Smooth muscle cell (in vitro differentiated cells): ENCODE results near the gene ATP4A. TPM values are rescaled to one million over a fixed set of nuclear protein-coding genes. Genes with fewer than 3 reads are reported as not detected.

Experiments
- polyA plus RNA-seq: library from polyadenylated mRNA; unstranded; fragments of >200 nt; fragmentation: Nextera tagmentation; extraction: Ambion mirVana; gene quantifications from 2 replicates; pipeline ENCODE4 v1.2.1, GENCODE V29; 2016
- total RNA-seq: library from RNA; depleted of rRNA; stranded (reverse); fragments of >200 nt; gene quantifications from 2 replicates; pipeline ENCODE4 v1.2.3, GENCODE V29; 2014

ATP4A gene
- total and polyA plus RNA-seq, 2 experiments from 2014 or later = not detected

Other genes starting within 250 kb of the ATP4A start
- not detected in 2 replicates for gene CD22, start 234.5 kb downstream of the ATP4A start, total RNA-seq
- not detected in 2 replicates for gene CD22, start 234.5 kb downstream of the ATP4A start, polyA plus RNA-seq
- gene FFAR1, start 215.8 kb downstream of the ATP4A start, total RNA-seq = not detected in 2 replicates
- gene FFAR1, start 215.8 kb downstream of the ATP4A start, polyA plus RNA-seq = not detected in 2 replicates
- not detected in 2 replicates for gene FFAR3, start 205.2 kb downstream of the ATP4A start, total RNA-seq
- not detected in 2 replicates for gene FFAR3, start 205.2 kb downstream of the ATP4A start, polyA plus RNA-seq
- not detected in 2 replicates for gene GPR42, start 192.6 kb downstream of the ATP4A start, total RNA-seq
- not detected in 2 replicates for gene GPR42, start 192.6 kb downstream of the ATP4A start, polyA plus RNA-seq
- gene FFAR2, start 115.4 kb downstream of the ATP4A start, total RNA-seq = not detected in 2 replicates
- gene FFAR2, start 115.4 kb downstream of the ATP4A start, polyA plus RNA-seq = not detected in 2 replicates
- 203 and 298 TPM in 2 replicates for gene KRTDAP, start 73.2 kb downstream of the ATP4A start, total RNA-seq
- 41.7 and 68.3 TPM in 2 replicates for gene KRTDAP, start 73.2 kb downstream of the ATP4A start, polyA plus RNA-seq
- gene DMKN, start 50.0 kb downstream of the ATP4A start, total RNA-seq = 46.5 and 132 TPM in 2 replicates
- gene DMKN, start 50.0 kb downstream of the ATP4A start, polyA plus RNA-seq = 31.2 and 75.4 TPM in 2 replicates
- gene SBSN, start 35.3 kb downstream of the ATP4A start, total RNA-seq = 14.9 and 19.8 TPM in 2 replicates
- 4.9 and 11.7 TPM in 2 replicates for gene SBSN, start 35.3 kb downstream of the ATP4A start, polyA plus RNA-seq
- gene GAPDHS, start 30.2 kb downstream of the ATP4A start, total RNA-seq = not detected in 2 replicates
- gene GAPDHS, start 30.2 kb downstream of the ATP4A start, polyA plus RNA-seq = 0.16 TPM in 1 of 2 replicates, not detected in the other
- gene TMEM147, start 18.0 kb downstream of the ATP4A start, total RNA-seq = 128 and 168 TPM in 2 replicates
- 291 and 293 TPM in 2 replicates for gene TMEM147, start 18.0 kb downstream of the ATP4A start, polyA plus RNA-seq
- gene PMIS2, start 22.5 kb upstream of the ATP4A start, total RNA-seq = not detected in 2 replicates
- not detected in 2 replicates for gene PMIS2, start 22.5 kb upstream of the ATP4A start, polyA plus RNA-seq
- gene HAUS5, start 49.1 kb upstream of the ATP4A start, total RNA-seq = 6.3 and 6.4 TPM in 2 replicates
- 14.0 and 15.8 TPM in 2 replicates for gene HAUS5, start 49.1 kb upstream of the ATP4A start, polyA plus RNA-seq
- gene RBM42, start 65.4 kb upstream of the ATP4A start, total RNA-seq = 37.2 and 42.4 TPM in 2 replicates
- 143 and 155 TPM in 2 replicates for gene RBM42, start 65.4 kb upstream of the ATP4A start, polyA plus RNA-seq
- gene ETV2, start 78.1 kb upstream of the ATP4A start, total RNA-seq = not detected in 2 replicates
- gene ETV2, start 78.1 kb upstream of the ATP4A start, polyA plus RNA-seq = 2.9 and 3.8 TPM in 2 replicates
- 521 and 971 TPM in 2 replicates for gene COX6B1, start 84.7 kb upstream of the ATP4A start, total RNA-seq
- gene COX6B1, start 84.7 kb upstream of the ATP4A start, polyA plus RNA-seq = 622 and 683 TPM in 2 replicates
- 4.2 TPM in 1 of 2 replicates, not detected in the other for gene UPK1A, start 102.9 kb upstream of the ATP4A start, total RNA-seq
- gene UPK1A, start 102.9 kb upstream of the ATP4A start, polyA plus RNA-seq = 1.0 TPM in 1 of 2 replicates, not detected in the other
- gene ZBTB32, start 140.9 kb upstream of the ATP4A start, total RNA-seq = not detected in 2 replicates
- gene ZBTB32, start 140.9 kb upstream of the ATP4A start, polyA plus RNA-seq = 1.0 and 1.3 TPM in 2 replicates
- gene KMT2B, start 154.3 kb upstream of the ATP4A start, total RNA-seq = 10.5 and 31.1 TPM in 2 replicates
- 8.8 and 11.2 TPM in 2 replicates for gene KMT2B, start 154.3 kb upstream of the ATP4A start, polyA plus RNA-seq
- gene IGFLR1, start 178.8 kb upstream of the ATP4A start, total RNA-seq = 1.2 and 1.7 TPM in 2 replicates
- gene IGFLR1, start 178.8 kb upstream of the ATP4A start, polyA plus RNA-seq = 1.4 and 6.3 TPM in 2 replicates
- 14.6 and 17.0 TPM in 2 replicates for gene U2AF1L4, start 181.8 kb upstream of the ATP4A start, total RNA-seq
- 29.3 and 31.5 TPM in 2 replicates for gene U2AF1L4, start 181.8 kb upstream of the ATP4A start, polyA plus RNA-seq
- gene PSENEN, start 182.0 kb upstream of the ATP4A start, total RNA-seq = 53.3 and 65.4 TPM in 2 replicates
- 137 and 167 TPM in 2 replicates for gene PSENEN, start 182.0 kb upstream of the ATP4A start, polyA plus RNA-seq
- gene LIN37, start 184.9 kb upstream of the ATP4A start, total RNA-seq = 17.8 and 20.3 TPM in 2 replicates
- 16.4 and 24.2 TPM in 2 replicates for gene LIN37, start 184.9 kb upstream of the ATP4A start, polyA plus RNA-seq
- 19.1 and 20.6 TPM in 2 replicates for gene HSPB6, start 193.4 kb upstream of the ATP4A start, total RNA-seq
- gene HSPB6, start 193.4 kb upstream of the ATP4A start, polyA plus RNA-seq = 173 and 254 TPM in 2 replicates
- gene PROSER3, start 194.5 kb upstream of the ATP4A start, total RNA-seq = 6.1 and 13.7 TPM in 2 replicates
- 24.8 and 32.3 TPM in 2 replicates for gene PROSER3, start 194.5 kb upstream of the ATP4A start, polyA plus RNA-seq
- gene ARHGAP33, start 211.9 kb upstream of the ATP4A start, total RNA-seq = 5.3 and 8.2 TPM in 2 replicates
- gene ARHGAP33, start 211.9 kb upstream of the ATP4A start, polyA plus RNA-seq = 5.7 and 14.0 TPM in 2 replicates
- gene PRODH2, start 249.2 kb upstream of the ATP4A start, total RNA-seq = not detected in 2 replicates
- gene PRODH2, start 249.2 kb upstream of the ATP4A start, polyA plus RNA-seq = not detected in 2 replicates